Mesendoderm (in vitro differentiated cells): ENCODE measurements around the gene KRTAP4-11.
"Not testable (repeated sequence)": the region's sequence is repeated elsewhere in the genome, so short reads cannot be mapped to it uniquely, and the experiment has no call there.

Source experiments
- DNase-seq: peaks from one replicate; pipeline ENCODE4 v3.0.0; 2013
- H2AK5ac ChIP-seq: 2 replicates; pipeline ENCODE4 v1.6.1; 2013; ENCODE audit warnings: low read length, inconsistent platforms
- H2BK120ac ChIP-seq: 2 replicates; pipeline ENCODE4 v1.6.1; 2013; ENCODE audit warnings: low read depth, mild to moderate bottlenecking, low read length, moderate library complexity, mixed read lengths
- H2BK15ac ChIP-seq: replicated peaks from 2 replicates; pipeline ENCODE4 v1.6.1; 2013; ENCODE audit warnings: low read depth, mild to moderate bottlenecking, moderate library complexity
- H2BK5ac ChIP-seq: 2 replicates; pipeline ENCODE4 v1.6.1; 2013; ENCODE audit warnings: low read length, inconsistent platforms
- H3K18ac ChIP-seq: 2 replicates; pipeline ENCODE4 v1.6.1; 2013; ENCODE audit warnings: mild to moderate bottlenecking, low read length, mixed read lengths
- H3K23ac ChIP-seq: one replicate; pipeline ENCODE4 v1.6.1; 2013; ENCODE audit warnings: low read length
- H3K27ac ChIP-seq: 2 replicates; pipeline ENCODE4 v1.5.1; 2013; ENCODE audit warnings: low read depth, mild to moderate bottlenecking, inconsistent platforms, low read length, moderate library complexity
- H3K27me3 ChIP-seq: 2 replicates; pipeline ENCODE4 v1.6.1; 2013; ENCODE audit warnings: low read length, control low read depth, mild to moderate bottlenecking, inconsistent platforms; ENCODE audit not compliant: insufficient read depth, poor library complexity
- H3K36me3 ChIP-seq: 2 replicates; pipeline ENCODE4 v1.6.1; 2013; ENCODE audit warnings: low read length, inconsistent platforms; ENCODE audit not compliant: control insufficient read depth, insufficient read depth
- H3K4ac ChIP-seq: one replicate; pipeline ENCODE4 v1.6.1; 2013; ENCODE audit warnings: low read depth, mild to moderate bottlenecking, low read length, moderate library complexity
- H3K4me1 ChIP-seq: 2 replicates; pipeline ENCODE4 v1.6.1; 2013; ENCODE audit warnings: low read depth, low read length, inconsistent platforms; ENCODE audit not compliant: control insufficient read depth
- H3K4me2 ChIP-seq: 2 replicates; pipeline ENCODE4 v1.6.1; 2013; ENCODE audit warnings: low read length
- H3K4me3 ChIP-seq: 2 replicates; pipeline ENCODE4 v1.5.1; 2013; ENCODE audit warnings: mild to moderate bottlenecking, low read length
- H3K56ac ChIP-seq: one replicate; pipeline ENCODE4 v1.6.1; 2013; ENCODE audit warnings: low read length
- H3K79me1 ChIP-seq: 2 replicates; pipeline ENCODE4 v1.6.1; 2013; ENCODE audit warnings: low read length, inconsistent platforms
- H3K79me2 ChIP-seq: 2 replicates; pipeline ENCODE4 v1.6.1; 2013; ENCODE audit warnings: mild to moderate bottlenecking, low read length; ENCODE audit not compliant: control insufficient read depth, insufficient read depth
- H3K9ac ChIP-seq: 2 replicates; pipeline ENCODE4 v1.6.1; 2013; ENCODE audit warnings: low read length, inconsistent platforms
- H4K5ac ChIP-seq: one replicate; pipeline ENCODE4 v1.6.1; 2013; ENCODE audit warnings: low read length
- H4K8ac ChIP-seq: one replicate; pipeline ENCODE4 v1.6.1; 2013; ENCODE audit warnings: low read depth, mild to moderate bottlenecking, control low read depth, low read length, moderate library complexity
- WGBS: extraction: QIAGEN DNeasy Blood & Tissue Kit; methylation state at CpG from one replicate; pipeline ENCODE4 v1.1.7; 2013; ENCODE audit warnings: low lambda C conversion rate, missing lambda C conversion rate; ENCODE audit not compliant: insufficient coverage; ENCODE audit errors: extremely low coverage; 5-methylcytosine and 5-hydroxymethylcytosine counted together

KRTAP4-11 gene

GRCh38 chr17:41131979-41132378 is 13.8 kb upstream of the KRTAP4-11 start:
- Histone ChIP-seq H3K18ac (no peak overlapping the region), H3K4ac (no peak overlapping the region), H3K27me3 (no peaks in the 10 kb centered on the region), H3K79me2 (no peaks in the 10 kb centered on the region), H3K23ac (no peak overlapping the region), H3K56ac (no peak overlapping the region), H3K36me3 (no peaks in the 10 kb centered on the region), H4K5ac (no peak overlapping the region), H2BK120ac (no peak overlapping the region), H3K79me1 (no peaks in the 10 kb centered on the region), H3K9ac (no peak overlapping the region), H4K8ac (no peak overlapping the region), H3K4me3 (no peak overlapping the region), H2BK5ac (no peak overlapping the region), H2AK5ac (no peak overlapping the region), H3K4me2 (no peak overlapping the region), H3K27ac (no peak overlapping the region), H2BK15ac (no peak overlapping the region), H3K4me1 (no peaks in the 10 kb centered on the region)
- no CpG with 5 or more reads among the region's 3 CpGs for WGBS
- no peak for DNase-seq

GRCh38 chr17:41127371-41127770 is 9.2 kb upstream of the KRTAP4-11 start:
- Histone ChIP-seq H4K5ac (no peak overlapping the region), H3K4me1 (no peaks in the 10 kb centered on the region), H3K79me2 (no peaks in the 10 kb centered on the region), H3K4me3 (no peak overlapping the region), H3K9ac (no peak overlapping the region), H3K18ac (no peak overlapping the region), H2BK120ac (no peak overlapping the region), H3K36me3 (no peaks in the 10 kb centered on the region), H2AK5ac (no peak overlapping the region), H2BK15ac (no peak overlapping the region), H3K79me1 (no peaks in the 10 kb centered on the region), H3K56ac (no peak overlapping the region), H3K23ac (no peak overlapping the region), H3K27me3 (no peaks in the 10 kb centered on the region), H3K4me2 (no peak overlapping the region), H3K27ac (no peak overlapping the region), H2BK5ac (no peak overlapping the region), H3K4ac (no peak overlapping the region), H4K8ac (no peak overlapping the region)
- no CpG with 5 or more reads among the region's 1 CpG for WGBS
- DNase-seq = no peak

- no peak overlapping the region for H3K23ac ChIP-seq
- H3K4ac ChIP-seq = no peak overlapping the region
- no peak overlapping the region for H2BK15ac ChIP-seq
- no peak overlapping the region for H3K4me2 ChIP-seq
- no peak overlapping the region for H3K56ac ChIP-seq
- no peak overlapping the region for H2BK120ac ChIP-seq
- H3K4me3 ChIP-seq = no peak overlapping the region
- H3K79me1 ChIP-seq = no peaks in the 10 kb centered on the region
- H3K27ac ChIP-seq = no peak overlapping the region
- H3K27me3 ChIP-seq = no peaks in the 10 kb centered on the region
- no peaks in the 10 kb centered on the region for H3K36me3 ChIP-seq
- WGBS = no CpG with 5 or more reads among the region's 3 CpGs
- no peak overlapping the region for H4K8ac ChIP-seq
- H3K9ac ChIP-seq = no peak overlapping the region
- no peak for DNase-seq
- H2BK5ac ChIP-seq = no peak overlapping the region
- H3K4me1 ChIP-seq = no peaks in the 10 kb centered on the region
- H4K5ac ChIP-seq = no peak overlapping the region
- H3K79me2 ChIP-seq = no peaks in the 10 kb centered on the region
- no peak overlapping the region for H3K18ac ChIP-seq
- H2AK5ac ChIP-seq = no peak overlapping the region
These were observed 8.2 kb upstream of the KRTAP4-11 start for GRCh38 chr17:41126412-41126811.

GRCh38 chr17:41125064-41125463 is 6.9 kb upstream of the KRTAP4-11 start:
- no CpG with 5 or more reads among the region's 2 CpGs for WGBS

GRCh38 chr17:41123991-41124371 is 5.8 kb upstream of the KRTAP4-11 start, which contains the start of gene KRTAP4-12:
Gene KRTAP4-12 (minus strand): TSS chr17:41124182. CDS start chr17:41124122, 60 bp downstream.
- not testable (repeated sequence) for H4K5ac ChIP-seq, H3K27ac ChIP-seq, H4K8ac ChIP-seq, H2BK120ac ChIP-seq, H2BK5ac ChIP-seq, H3K18ac ChIP-seq, H2AK5ac ChIP-seq, H3K27me3 ChIP-seq, H3K4ac ChIP-seq, H3K23ac ChIP-seq, H3K79me2 ChIP-seq, H2BK15ac ChIP-seq, H3K4me1 ChIP-seq, DNase-seq, H3K79me1 ChIP-seq, H3K9ac ChIP-seq, H3K4me2 ChIP-seq, H3K36me3 ChIP-seq, H3K56ac ChIP-seq, H3K4me3 ChIP-seq
- no CpG with 5 or more reads among the region's 3 CpGs for WGBS

More at GRCh38 chr17:41125064-41125463, 6.9 kb upstream of the KRTAP4-11 start:
- no peaks in the 10 kb centered on the region for H3K79me2 ChIP-seq
- no peak overlapping the region for H3K4ac ChIP-seq
- H4K8ac ChIP-seq = no peak overlapping the region
- DNase-seq = no peak
- H3K18ac ChIP-seq = no peak overlapping the region
- H2BK15ac ChIP-seq = no peak overlapping the region
- no peaks in the 10 kb centered on the region for H3K4me1 ChIP-seq
- H3K27me3 ChIP-seq = no peaks in the 10 kb centered on the region
- H3K4me3 ChIP-seq = no peak overlapping the region
- H3K56ac ChIP-seq = no peak overlapping the region
- no peak overlapping the region for H3K9ac ChIP-seq
- no peak overlapping the region for H4K5ac ChIP-seq
- no peaks in the 10 kb centered on the region for H3K36me3 ChIP-seq
- H3K79me1 ChIP-seq = no peaks in the 10 kb centered on the region
- no peak overlapping the region for H3K23ac ChIP-seq
- no peak overlapping the region for H2BK5ac ChIP-seq
- H2AK5ac ChIP-seq = no peak overlapping the region
- H3K27ac ChIP-seq = no peak overlapping the region
- no peak overlapping the region for H2BK120ac ChIP-seq
- H3K4me2 ChIP-seq = no peak overlapping the region

- WGBS = no CpG with 5 or more reads among the region's 12 CpGs
- H3K27me3 ChIP-seq, H4K8ac ChIP-seq, H3K4me2 ChIP-seq, H2BK15ac ChIP-seq, DNase-seq, H2BK120ac ChIP-seq, H3K4me3 ChIP-seq, H3K27ac ChIP-seq, H3K23ac ChIP-seq, H3K4ac ChIP-seq, H2BK5ac ChIP-seq, H3K36me3 ChIP-seq, H3K56ac ChIP-seq, H3K79me1 ChIP-seq, H3K79me2 ChIP-seq, H3K18ac ChIP-seq, H3K4me1 ChIP-seq, H3K9ac ChIP-seq, H4K5ac ChIP-seq, H2AK5ac ChIP-seq: not testable (repeated sequence)
These were observed 5.3 kb upstream of the KRTAP4-11 start for GRCh38 chr17:41123292-41123990.
